OCI-LY3 (cell line): ENCODE data around the gene DNAI2.

Experiments
- CTCF ChIP-seq: fragments of 200-600, 300-600 bp; sonication (generic); IDR thresholded peaks from 2 replicates; pipeline ENCODE4 v1.5.1; 2014; ENCODE audit warnings: antibody characterized with exemption, low read length, low read depth
- EZH2phosphoT487 ChIP-seq: fragments of 200-600 bp; shearing (Covaris generic); IDR thresholded peaks from 2 replicates; pipeline ENCODE4 v1.6.1; 2018; ENCODE audit warnings: antibody characterized with exemption, mixed run types, low read depth

- TF ChIP-seq CTCF, result no peak
- TF ChIP-seq EZH2phosphoT487, result no peak
These were observed 32.6 kb upstream of the DNAI2 start for GRCh38 chr17:74241431-74241830.
